Neural crest cell (in vitro differentiated cells): ENCODE results near the gene HSPH1. TPM values are rescaled to one million over a fixed set of nuclear protein-coding genes. Genes with fewer than 3 reads are reported as not detected.

Experiments
- DNase-seq: peaks from one replicate; pipeline ENCODE4 v3.0.0; 2021; ENCODE audit warnings: low read depth, mixed read lengths, low spot score
- H3K27ac Mint-ChIP-seq: one replicate; pipeline ENCODE4 v1.8.0; 2021; ENCODE audit warnings: mild to moderate bottlenecking, mixed read lengths; ENCODE audit not compliant: unreplicated experiment
- H3K27me3 Mint-ChIP-seq: 2 replicates; pipeline ENCODE4 v1.8.0; 2021; ENCODE audit warnings: low read depth, mild to moderate bottlenecking, mixed read lengths
- H3K36me3 Mint-ChIP-seq: 2 replicates; pipeline ENCODE4 v1.8.0; 2021; ENCODE audit warnings: low read depth, mild to moderate bottlenecking, mixed read lengths
- H3K4me1 Mint-ChIP-seq: 2 replicates; pipeline ENCODE4 v1.8.0; 2021; ENCODE audit warnings: mixed read lengths
- H3K4me3 Mint-ChIP-seq: one replicate; pipeline ENCODE4 v1.8.0; 2021; ENCODE audit warnings: mild to moderate bottlenecking, mixed read lengths
- H3K9me3 Mint-ChIP-seq: 2 replicates; pipeline ENCODE4 v1.8.0; 2021; ENCODE audit warnings: mixed read lengths
- CTCF ChIP-seq: fragments of 200-600 bp; sonication (generic); conservative IDR thresholded peaks from 2 replicates; pipeline ENCODE4 v1.5.0; 2021; ENCODE audit warnings: antibody characterized with exemption, mild to moderate bottlenecking
- total RNA-seq: library from RNA; stranded (reverse); gene quantifications from 2 replicates; pipeline ENCODE4 v1.2.1, GENCODE V29; 2021

HSPH1 gene
- total RNA-seq, 1 donor from 2014 or later: 146 TPM

GRCh38 chr13:31175847-31176532, 14.3 kb upstream of the HSPH1 start:
- H3K36me3 Mint-ChIP-seq: no peaks in the 10 kb centered on the region
- H3K4me3 Mint-ChIP-seq: no peak overlapping the region

GRCh38 chr13:31174018-31174417, 12.3 kb upstream of the HSPH1 start:
- Mint-ChIP-seq H3K4me3 (no peak overlapping the region), H3K27me3 (no peaks in the 10 kb centered on the region), H3K4me1 (peaks cover 5% of the 10 kb centered on the region), H3K27ac (no peak overlapping the region), H3K9me3 (peaks cover 5% of the 10 kb centered on the region), H3K36me3 (no peaks in the 10 kb centered on the region)
- TF ChIP-seq CTCF: no peak
- no peak for DNase-seq

More at GRCh38 chr13:31175847-31176532, 14.3 kb upstream of the HSPH1 start:
- no peaks in the 10 kb centered on the region for H3K4me1 Mint-ChIP-seq
- DNase-seq: no peak
- H3K27me3 Mint-ChIP-seq: no peaks in the 10 kb centered on the region
- no peak for TF ChIP-seq CTCF
- H3K27ac Mint-ChIP-seq: no peak overlapping the region
- H3K9me3 Mint-ChIP-seq: peaks cover 5% of the 10 kb centered on the region

GRCh38 chr13:31172535-31172934, 10.8 kb upstream of the HSPH1 start:
- H3K4me1 Mint-ChIP-seq: peaks cover 14% of the 10 kb centered on the region
- H3K27me3 Mint-ChIP-seq: no peaks in the 10 kb centered on the region
- no peak for DNase-seq
- no peak overlapping the region for H3K4me3 Mint-ChIP-seq
- TF ChIP-seq CTCF: no peak
- no peak overlapping the region for H3K27ac Mint-ChIP-seq
- H3K36me3 Mint-ChIP-seq: no peaks in the 10 kb centered on the region
- peaks cover 3% of the 10 kb centered on the region for H3K9me3 Mint-ChIP-seq

- Mint-ChIP-seq H3K27me3 (no peaks in the 10 kb centered on the region), H3K36me3 (no peaks in the 10 kb centered on the region), H3K27ac (no peak overlapping the region), H3K4me1 (peaks cover 14% of the 10 kb centered on the region), H3K4me3 (no peak overlapping the region), H3K9me3 (no peaks in the 10 kb centered on the region)
- no peak for DNase-seq
- no peak for TF ChIP-seq CTCF
These were observed 10.3 kb upstream of the HSPH1 start for GRCh38 chr13:31172001-31172400.

GRCh38 chr13:31168736-31169135, 7.0 kb upstream of the HSPH1 start:
- peaks cover 14% of the 10 kb centered on the region for H3K4me1 Mint-ChIP-seq
- H3K4me3 Mint-ChIP-seq: no peak overlapping the region
- H3K27me3 Mint-ChIP-seq: no peaks in the 10 kb centered on the region
- H3K9me3 Mint-ChIP-seq: no peaks in the 10 kb centered on the region
- no peak overlapping the region for H3K27ac Mint-ChIP-seq
- no peak for DNase-seq
- TF ChIP-seq CTCF: no peak
- no peaks in the 10 kb centered on the region for H3K36me3 Mint-ChIP-seq
